Fibroblast of skin of right quadriceps (primary cell): Measurements from ENCODE around the gene TMEM8B.

Experiments used
- DNase-seq: peaks from one replicate; pipeline ENCODE4 v3.0.0-alpha.2; 2013

Gene TMEM8B, protein sequence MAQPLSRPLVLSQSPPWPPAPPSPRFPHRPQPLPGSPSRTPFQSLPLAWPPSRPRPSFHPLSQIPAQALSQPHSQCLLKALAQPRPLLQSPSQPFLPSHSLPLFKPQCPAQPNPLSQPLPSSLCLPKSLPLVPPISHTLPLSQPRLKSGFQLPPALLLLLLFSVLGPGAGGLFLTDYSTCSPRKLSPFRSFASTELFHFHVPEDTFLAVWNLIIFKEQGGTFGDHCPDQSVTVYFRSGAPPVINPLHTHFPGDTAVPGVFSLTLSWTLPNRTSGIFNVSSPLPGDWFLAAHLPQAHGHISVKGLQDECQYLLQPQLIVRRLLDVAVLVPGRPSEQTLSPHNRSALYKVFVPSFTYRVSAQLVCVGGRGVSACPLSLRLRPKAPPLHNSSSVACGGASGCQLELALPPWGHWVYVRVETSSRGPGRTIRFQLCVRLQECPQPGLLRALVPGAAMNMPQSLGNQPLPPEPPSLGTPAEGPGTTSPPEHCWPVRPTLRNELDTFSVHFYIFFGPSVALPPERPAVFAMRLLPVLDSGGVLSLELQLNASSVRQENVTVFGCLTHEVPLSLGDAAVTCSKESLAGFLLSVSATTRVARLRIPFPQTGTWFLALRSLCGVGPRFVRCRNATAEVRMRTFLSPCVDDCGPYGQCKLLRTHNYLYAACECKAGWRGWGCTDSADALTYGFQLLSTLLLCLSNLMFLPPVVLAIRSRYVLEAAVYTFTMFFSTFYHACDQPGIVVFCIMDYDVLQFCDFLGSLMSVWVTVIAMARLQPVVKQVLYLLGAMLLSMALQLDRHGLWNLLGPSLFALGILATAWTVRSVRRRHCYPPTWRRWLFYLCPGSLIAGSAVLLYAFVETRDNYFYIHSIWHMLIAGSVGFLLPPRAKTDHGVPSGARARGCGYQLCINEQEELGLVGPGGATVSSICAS

DNA sequence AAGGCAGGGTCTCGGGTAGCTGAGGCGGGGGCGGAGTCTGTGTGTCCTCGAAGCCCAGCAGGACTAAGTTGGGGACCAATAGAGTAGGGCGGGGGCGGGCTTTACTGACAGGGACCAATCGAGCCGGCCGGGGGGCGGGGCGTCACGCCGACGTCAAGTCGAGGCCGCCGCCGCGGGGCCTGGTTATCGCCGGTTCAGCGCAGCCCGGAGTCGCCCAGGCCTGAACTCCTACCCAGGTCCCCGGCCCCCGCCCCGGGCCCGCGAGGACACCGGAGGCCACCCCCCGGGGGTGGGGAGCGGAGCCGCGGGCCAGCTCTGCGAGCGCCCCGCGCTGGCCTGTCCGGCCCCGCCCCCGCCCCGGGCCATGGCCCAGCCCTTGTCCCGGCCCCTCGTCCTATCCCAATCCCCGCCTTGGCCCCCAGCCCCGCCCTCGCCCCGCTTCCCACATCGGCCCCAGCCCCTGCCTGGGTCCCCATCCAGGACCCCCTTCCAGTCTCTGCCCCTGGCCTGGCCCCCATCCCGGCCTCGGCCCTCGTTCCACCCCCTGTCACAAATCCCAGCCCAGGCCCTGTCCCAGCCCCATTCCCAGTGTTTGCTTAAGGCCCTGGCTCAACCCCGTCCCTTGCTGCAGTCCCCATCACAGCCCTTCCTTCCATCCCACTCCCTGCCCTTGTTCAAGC is at the start of gene TMEM8B:
Gene TMEM8B, plus strand, starts transcription at position 145 of the 680 bp plus-strand sequence. Its CDS starts 220 bp downstream, at position 365.
- peak; percentile 91 for DNase-seq

GRCh38 chr9:35781066-35781465 is 48.0 kb upstream of the TMEM8B start:
- DNase-seq: no peak

DNA sequence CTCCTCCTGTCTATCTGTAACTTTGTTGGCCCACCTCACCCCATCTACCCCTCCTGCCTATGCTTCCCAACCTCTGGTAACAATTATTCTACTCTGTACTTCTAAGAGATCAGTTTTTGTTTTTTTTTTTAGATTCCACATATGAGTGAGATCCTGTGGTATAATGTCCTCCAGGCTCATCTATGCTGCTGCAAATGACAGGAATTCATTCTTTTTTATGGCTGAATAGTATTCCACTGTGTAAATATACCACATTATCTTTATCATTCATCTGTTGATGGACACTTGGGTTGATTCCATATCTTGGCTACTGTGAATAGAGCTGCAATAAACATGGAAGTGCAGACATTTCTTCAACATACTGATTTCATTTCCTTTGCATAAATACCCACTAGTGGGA is 45.6 kb upstream of the TMEM8B start:
- DNase-seq: no peak

GRCh38 chr9:35789541-35789940 is 39.5 kb upstream of the TMEM8B start:
- DNase-seq: no peak

DNA sequence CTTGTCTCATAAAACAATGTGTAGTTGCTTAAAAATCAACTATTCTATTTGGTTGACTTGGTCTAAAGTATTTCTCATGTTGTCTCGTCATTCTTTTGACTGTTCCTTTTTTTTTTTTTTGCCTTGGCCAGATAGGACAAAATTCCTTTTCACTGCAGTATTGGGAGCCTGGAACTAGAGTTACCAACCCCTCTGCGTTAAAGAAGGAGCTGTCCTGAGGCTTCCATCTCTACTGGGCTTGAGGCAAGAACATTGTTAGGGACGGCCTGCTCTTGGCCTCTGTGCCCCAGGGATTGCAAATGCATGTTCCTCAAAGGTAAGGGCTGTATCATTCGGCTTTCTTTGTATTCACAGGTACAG is 39.0 kb upstream of the TMEM8B start:
- no peak for DNase-seq

- peak; percentile 88 for DNase-seq
Measured at GRCh38 chr9:35790385-35791296, 38.4 kb upstream of the TMEM8B start.

DNA sequence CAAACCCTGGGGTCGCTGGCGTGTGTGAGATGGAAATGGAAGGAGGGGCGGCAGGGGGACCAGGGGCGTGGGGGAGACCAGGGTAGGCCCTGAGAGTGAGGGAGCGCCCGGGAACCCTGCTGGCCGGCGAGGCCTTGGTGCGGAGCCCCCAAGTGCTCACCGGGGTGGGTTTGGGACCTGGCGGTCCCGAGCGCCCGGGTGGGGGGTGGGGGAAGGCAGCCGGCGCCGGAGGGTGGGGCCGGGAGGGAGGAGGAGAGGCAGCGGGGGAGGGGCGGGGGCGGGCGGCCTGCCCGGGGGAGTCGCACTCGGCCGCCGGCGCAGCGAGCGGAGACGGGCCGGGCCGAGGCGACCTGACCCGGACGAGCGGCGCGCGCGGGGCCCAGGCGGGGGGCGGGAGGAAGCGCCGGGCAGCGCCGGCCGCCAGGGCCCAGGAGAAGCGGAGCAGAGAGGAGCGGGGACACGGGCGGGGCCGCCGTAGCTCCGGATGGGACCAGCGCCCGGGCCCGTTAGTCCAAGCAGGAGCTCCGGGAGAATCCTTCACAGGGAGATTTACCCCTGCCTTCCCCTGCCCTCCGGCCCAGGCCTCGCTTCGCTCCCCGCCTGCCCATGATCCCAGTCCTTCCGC is 37.6 kb upstream of the TMEM8B start, which contains the start of gene NPR2:
Gene NPR2, plus strand, starts transcription at position 295 of the 625 bp plus-strand sequence. CDS start 818 bp downstream, outside the sequence.
- DNase-seq: no peak

DNA sequence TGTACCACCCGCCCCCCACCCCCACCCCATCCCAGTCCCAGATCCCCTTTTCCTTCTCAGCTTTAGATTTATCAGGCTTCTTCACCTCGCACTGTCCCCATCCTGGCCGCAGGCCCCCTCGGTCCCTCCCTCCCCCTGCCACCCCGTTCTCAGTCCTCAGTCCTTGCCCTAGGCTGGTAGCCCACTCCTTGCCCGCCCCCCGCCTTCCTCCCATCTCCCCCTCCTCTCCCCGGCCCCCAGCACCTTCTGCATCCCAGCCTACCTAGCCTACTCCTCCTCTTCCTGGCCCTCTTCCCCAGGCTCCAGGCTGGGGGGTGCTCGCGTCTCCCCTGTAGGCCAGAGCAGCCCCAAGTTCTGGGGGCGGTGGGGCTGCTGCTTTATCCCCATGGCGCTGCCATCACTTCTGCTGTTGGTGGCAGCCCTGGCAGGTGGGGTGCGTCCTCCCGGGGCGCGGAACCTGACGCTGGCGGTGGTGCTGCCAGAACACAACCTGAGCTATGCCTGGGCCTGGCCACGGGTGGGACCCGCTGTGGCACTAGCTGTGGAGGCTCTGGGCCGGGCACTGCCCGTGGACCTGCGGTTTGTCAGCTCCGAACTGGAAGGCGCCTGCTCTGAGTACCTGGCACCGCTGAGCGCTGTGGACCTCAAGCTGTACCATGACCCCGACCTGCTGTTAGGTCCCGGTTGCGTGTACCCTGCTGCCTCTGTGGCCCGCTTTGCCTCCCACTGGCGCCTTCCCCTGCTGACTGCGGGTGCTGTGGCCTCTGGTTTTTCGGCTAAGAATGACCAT is 36.8 kb upstream of the TMEM8B start:
- DNase-seq: no peak

DNA sequence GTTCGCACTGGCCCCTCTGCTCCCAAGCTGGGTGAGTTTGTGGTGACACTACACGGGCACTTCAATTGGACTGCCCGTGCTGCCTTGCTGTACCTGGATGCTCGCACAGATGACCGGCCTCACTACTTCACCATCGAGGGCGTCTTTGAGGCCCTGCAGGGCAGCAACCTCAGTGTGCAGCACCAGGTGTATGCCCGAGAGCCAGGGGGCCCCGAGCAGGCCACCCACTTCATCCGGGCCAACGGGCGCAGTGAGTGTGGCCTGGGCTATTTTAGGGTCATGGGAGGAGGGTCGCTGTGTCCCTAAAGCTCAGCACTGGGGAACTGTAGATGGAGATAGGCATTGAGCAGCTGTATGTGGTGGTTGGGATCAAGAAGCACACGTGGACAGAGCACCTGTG is 36.2 kb upstream of the TMEM8B start:
- DNase-seq: no peak

DNA sequence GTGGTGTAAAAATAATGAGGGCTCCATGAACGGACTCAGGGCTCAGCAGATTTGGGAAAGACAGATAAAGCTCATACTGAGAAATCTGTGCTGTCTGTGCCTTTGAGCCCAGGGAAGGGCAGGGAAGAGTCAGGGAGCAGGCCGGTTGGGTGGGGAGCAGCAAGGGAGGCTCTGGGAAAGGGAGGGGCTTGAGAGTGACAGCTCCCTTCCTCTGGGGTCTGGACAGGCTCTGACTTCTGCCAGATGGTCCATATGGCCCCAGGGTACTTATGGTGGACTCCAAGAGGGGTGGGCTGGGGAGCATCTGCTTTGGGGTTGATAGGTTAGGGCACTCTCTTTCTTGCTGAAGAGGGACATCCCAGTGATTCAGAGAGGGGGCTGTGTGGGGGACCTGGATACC is 35.6 kb upstream of the TMEM8B start:
- no peak for DNase-seq

DNA sequence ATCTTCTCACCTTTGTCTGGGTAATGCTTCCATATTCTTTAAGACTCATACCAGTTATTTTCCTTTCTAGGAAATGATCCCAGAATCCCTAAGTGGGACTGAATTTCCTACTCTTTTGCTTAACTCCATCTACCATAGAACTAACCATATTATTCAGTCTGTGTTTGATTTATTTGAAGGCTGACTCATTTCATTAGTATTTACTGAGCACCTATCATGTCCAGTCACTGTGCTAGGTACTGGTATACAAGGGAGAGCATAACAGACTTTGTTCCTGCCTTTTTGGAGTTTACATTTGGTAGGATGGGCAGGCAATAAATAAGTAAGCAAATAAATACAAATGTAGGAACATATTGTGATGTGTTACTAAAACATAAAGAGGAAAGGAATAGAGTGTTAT is 33.3 kb upstream of the TMEM8B start:
- no peak for DNase-seq

DNA sequence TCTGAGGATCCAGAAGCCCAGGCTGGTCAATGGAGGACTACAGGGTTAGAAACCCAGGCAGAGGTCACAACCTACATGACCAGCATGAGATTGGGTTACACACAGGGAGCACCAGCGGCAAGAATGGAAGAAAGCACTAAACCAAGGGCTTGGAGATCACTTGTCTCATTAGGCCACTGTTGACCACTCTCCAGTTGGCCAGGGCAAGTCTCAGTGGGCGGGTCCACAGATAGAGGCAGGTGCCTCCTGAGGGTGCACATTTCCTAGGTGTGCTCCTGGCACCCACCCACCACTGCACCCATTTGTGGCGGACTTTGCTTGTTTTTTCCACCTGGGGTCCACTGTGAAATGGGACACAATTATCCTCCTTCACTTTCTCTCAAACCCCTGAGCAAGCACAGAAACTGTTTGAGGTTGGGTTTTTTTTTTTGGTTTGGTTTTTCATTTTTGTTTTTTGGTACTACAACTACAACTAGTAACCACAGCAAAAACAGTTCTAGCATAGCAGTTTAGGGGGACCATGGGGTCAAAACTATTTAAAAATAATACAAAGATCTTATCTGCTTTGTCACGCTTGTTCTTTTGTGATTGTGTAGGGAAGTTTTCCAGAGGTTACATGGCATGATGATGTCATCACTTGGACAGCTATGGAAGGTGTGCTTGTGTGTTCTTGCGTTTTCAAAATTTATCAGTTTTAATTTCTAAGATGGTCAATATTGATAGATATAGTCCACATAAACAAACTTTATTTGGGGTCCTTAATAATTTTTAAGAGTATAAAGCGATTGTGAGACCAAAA is 31.5 kb upstream of the TMEM8B start:
- no peak for DNase-seq

GRCh38 chr9:35798658-35799374 is 30.2 kb upstream of the TMEM8B start:
- DNase-seq: peak; percentile 45

DNA sequence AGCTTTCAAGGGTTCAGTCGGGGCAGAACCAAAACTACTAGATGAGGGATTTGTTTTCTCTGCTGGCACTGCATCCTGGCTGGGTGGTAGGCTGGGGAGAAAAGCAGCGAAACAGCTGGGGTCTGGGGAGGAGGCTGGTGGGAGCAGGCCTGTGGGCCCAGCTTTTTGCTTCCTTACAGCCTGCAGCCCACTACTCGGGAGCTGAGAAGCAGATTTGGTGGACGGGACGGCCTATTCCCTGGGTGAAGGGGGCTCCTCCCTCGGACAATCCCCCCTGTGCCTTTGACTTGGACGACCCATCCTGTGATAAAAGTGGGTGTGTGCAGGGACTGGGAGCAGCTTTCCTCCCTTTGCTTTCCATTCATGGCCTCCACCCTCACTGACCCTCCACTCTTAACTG is 28.5 kb upstream of the TMEM8B start:
- no peak for DNase-seq

DNA sequence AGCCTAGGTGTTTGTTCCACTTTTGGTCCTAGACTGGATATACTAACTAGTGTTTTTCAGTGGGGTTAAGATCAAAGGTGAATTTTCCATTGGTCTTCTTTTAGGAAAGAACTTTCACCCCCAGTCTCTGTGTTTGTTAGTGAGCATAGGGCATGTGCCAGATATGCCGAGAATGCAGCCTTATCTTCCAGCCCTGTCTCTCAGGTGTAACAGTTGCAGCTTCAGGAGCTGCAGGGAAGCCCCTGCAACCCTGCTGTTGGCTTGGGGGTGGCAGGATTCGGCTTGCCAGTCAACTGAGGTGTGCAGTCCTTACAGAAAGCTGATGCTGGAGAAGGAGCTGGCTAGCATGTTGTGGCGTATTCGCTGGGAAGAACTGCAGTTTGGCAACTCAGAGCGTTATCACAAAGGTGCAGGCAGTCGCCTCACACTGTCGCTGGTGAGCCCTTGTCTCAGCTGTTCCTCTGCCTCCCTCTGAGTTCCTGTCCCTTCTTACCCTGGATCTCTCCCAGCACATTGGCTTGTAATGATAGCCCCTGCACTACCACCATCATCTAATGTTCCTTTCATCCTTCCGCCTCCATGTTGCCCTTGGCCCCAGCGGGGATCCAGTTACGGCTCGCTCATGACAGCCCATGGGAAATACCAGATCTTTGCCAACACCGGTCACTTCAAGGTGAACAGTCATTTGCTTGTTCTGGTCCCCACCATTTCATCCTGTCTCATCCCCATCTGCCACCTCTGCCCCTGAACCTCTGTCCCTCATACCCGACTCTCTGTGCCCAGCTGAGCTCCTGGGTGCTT is 27.5 kb upstream of the TMEM8B start:
- DNase-seq: no peak

DNA sequence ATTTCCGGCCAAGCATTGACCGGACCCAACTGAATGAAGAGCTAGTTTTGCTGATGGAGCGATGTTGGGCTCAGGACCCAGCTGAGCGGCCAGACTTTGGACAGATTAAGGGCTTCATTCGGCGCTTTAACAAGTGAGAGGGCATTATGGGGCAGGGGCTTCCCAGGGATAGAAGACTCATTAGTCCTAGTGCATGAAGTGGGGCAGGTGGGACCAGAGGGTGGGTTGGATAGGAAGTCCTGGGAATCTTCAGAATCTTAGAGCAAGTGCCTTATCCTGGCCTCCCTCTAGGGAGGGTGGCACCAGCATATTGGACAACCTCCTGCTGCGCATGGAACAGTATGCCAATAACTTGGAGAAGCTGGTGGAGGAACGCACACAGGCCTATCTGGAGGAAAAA is 22.9 kb upstream of the TMEM8B start:
- no peak for DNase-seq

DNA sequence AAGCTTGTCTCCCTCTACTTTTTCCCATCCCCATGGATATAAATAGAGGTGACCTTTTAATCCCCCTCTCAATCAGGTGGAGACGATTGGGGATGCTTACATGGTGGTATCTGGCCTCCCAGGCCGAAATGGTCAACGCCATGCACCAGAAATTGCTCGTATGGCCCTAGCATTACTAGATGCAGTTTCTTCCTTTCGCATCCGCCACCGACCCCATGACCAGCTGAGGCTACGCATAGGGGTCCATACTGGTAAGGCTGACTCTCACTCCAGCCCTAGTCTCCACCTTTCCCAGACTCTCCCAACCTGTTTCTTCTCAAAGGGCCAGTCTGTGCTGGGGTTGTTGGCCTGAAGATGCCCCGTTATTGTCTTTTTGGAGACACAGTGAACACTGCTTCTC is 20.6 kb upstream of the TMEM8B start:
- no peak for DNase-seq

GRCh38 chr9:35810122-35810521 is 18.9 kb upstream of the TMEM8B start:
- no peak for DNase-seq
